ENCODE measurements around the gene ITGA4.

DNA sequence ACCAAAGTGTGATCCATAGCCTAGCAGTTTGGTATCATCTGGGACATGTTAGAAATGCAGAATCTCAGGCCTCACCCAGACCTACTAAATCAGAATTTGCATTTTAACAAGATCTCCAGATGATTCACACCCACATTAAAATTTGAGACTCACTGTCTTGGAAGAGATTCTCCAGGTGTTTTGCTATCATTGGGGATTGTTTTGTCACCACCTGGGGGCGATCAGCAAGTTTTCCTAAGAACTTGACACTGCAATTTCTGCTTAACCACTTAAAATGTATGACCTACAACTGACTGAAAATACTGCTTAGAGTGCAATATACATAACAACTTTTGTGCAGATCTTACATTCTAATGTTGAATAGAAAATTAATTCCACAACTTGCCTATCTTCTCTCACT, 18.9 kb upstream of the ITGA4 start:
- TF ChIP-seq, protein P1, sequence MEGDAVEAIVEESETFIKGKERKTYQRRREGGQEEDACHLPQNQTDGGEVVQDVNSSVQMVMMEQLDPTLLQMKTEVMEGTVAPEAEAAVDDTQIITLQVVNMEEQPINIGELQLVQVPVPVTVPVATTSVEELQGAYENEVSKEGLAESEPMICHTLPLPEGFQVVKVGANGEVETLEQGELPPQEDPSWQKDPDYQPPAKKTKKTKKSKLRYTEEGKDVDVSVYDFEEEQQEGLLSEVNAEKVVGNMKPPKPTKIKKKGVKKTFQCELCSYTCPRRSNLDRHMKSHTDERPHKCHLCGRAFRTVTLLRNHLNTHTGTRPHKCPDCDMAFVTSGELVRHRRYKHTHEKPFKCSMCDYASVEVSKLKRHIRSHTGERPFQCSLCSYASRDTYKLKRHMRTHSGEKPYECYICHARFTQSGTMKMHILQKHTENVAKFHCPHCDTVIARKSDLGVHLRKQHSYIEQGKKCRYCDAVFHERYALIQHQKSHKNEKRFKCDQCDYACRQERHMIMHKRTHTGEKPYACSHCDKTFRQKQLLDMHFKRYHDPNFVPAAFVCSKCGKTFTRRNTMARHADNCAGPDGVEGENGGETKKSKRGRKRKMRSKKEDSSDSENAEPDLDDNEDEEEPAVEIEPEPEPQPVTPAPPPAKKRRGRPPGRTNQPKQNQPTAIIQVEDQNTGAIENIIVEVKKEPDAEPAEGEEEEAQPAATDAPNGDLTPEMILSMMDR (IDR thresholded peaks at IDR 0.05), result no peak
- TF ChIP-seq POLR2A (IDR thresholded peaks at IDR 0.05), result no peak
